Measurements from ENCODE around the gene LAMA5.
A peak's percentile ranks its signal among the peaks of the same experiment; 100 is the strongest.
"Not testable (repeated sequence)": the region's sequence is repeated elsewhere in the genome, so short reads cannot be mapped to it uniquely, and the experiment has no call there.

Gene LAMA5

GRCh38 chr20:62387933-62388635, 21.0 kb upstream of the LAMA5 start:
- no peak for DNase-seq (ENCODE audit: low read depth)

- DNase-seq (ENCODE audit: low read depth): no peak
These were observed 20.3 kb upstream of the LAMA5 start for GRCh38 chr20:62387219-62387913.

GRCh38 chr20:62386383-62387218, 19.5 kb upstream of the LAMA5 start, which contains the start of gene RPS21:
Gene RPS21 (plus strand): TSS chr20:62387103. CDS start chr20:62387339, 236 bp downstream.
- DNase-seq (ENCODE audit: low read depth): peak; percentile 89

GRCh38 chr20:62382306-62383198, 15.4 kb upstream of the LAMA5 start:
- DNase-seq (ENCODE audit: low read depth): peak; percentile 60

GRCh38 chr20:62381842-62382241, 14.7 kb upstream of the LAMA5 start:
- DNase-seq (ENCODE audit: low read depth): no peak

- no peak for DNase-seq (ENCODE audit: low read depth)
These were observed 14.2 kb upstream of the LAMA5 start for GRCh38 chr20:62381202-62381797.

GRCh38 chr20:62378215-62378614, 11.1 kb upstream of the LAMA5 start:
- no peak for DNase-seq (ENCODE audit: low read depth)

GRCh38 chr20:62377615-62378178, 10.6 kb upstream of the LAMA5 start:
- DNase-seq (ENCODE audit: low read depth): no peak

- DNase-seq (ENCODE audit: low read depth): no peak
These were observed 10.0 kb upstream of the LAMA5 start for GRCh38 chr20:62377064-62377461.

- DNase-seq (ENCODE audit: low read depth): no peak
These were observed 9.3 kb upstream of the LAMA5 start for GRCh38 chr20:62376112-62377063.

- no peak for DNase-seq (ENCODE audit: low read depth)
These were observed 7.4 kb upstream of the LAMA5 start for GRCh38 chr20:62374331-62375152.

GRCh38 chr20:62373631-62374179, 6.6 kb upstream of the LAMA5 start:
- not testable (repeated sequence) for DNase-seq (ENCODE audit: low read depth)

- no peak for DNase-seq (ENCODE audit: low read depth)
These were observed 5.2 kb upstream of the LAMA5 start for GRCh38 chr20:62372042-62372993.

- no peak for DNase-seq (ENCODE audit: low read depth)
These were observed 4.5 kb upstream of the LAMA5 start for GRCh38 chr20:62371588-62372041.

GRCh38 chr20:62370807-62371587, 3.9 kb upstream of the LAMA5 start:
- no peak for DNase-seq (ENCODE audit: low read depth)

- DNase-seq (ENCODE audit: low read depth): no peak
These were observed 3.1 kb upstream of the LAMA5 start for GRCh38 chr20:62370115-62370806.
